A549 (cell line): ENCODE results near the gene POPDC2. TPM values are rescaled to one million over a fixed set of nuclear protein-coding genes. Genes with fewer than 3 reads are reported as not detected.
"Not testable (repeated sequence)": the region's sequence is repeated elsewhere in the genome, so short reads cannot be mapped to it uniquely, and the experiment has no call there.

Experiments
- ATAC-seq, 2 experiments: fragments of 200-7000 bp in 1 of 2; fragments of >200 bp in 1 of 2; cut with Nextera tagmentation in 1 of 2; cut with Tn5 transposase in 1 of 2; 3 replicates each; pipeline versions ENCODE4 v1.8.0 to v1.9.1; 2018 to 2020; ENCODE audit warnings: mild to moderate bottlenecking in 1 of 2, moderate library complexity in 1 of 2
- CTCF ChIA-PET: fragments of 300-600 bp; sonication (Branson Sonifier 250); formaldehyde crosslinking; extraction: SDS; loops from one replicate; lab custom pipeline; 2021; ENCODE audit warnings: antibody characterized with exemption, inconsistent platforms; lab: Yijun Ruan, JAX
- POLR2A ChIA-PET: fragments of 350-600 bp; formaldehyde crosslinking; extraction: SDS; loops from one replicate; lab custom pipeline; 2021; ENCODE audit warnings: antibody characterized with exemption, inconsistent platforms; lab: Yijun Ruan, JAX
- DNase-seq, 2 experiments: peaks; one replicate each; pipeline versions ENCODE4 v3.0.0 to v3.0.0-alpha.2; 2011 to 2016; ENCODE audit warnings: low read depth in 1 of 2, low spot score in 1 of 2
- FAIRE-seq: peaks from 2 replicates; lab custom pipeline; 2011; peaks lifted over from hg19 to GRCh38; lab: Jason Lieb, UNC
- H3K27ac ChIP-seq, 2 experiments: fragments of >200 bp; sonication (Bioruptor Twin); formaldehyde crosslinking; 3 replicates each; pipeline ENCODE4 v1.5.1; 2016 to 2017
- H3K4me1 ChIP-seq: fragments of >200 bp; sonication (Bioruptor Twin); formaldehyde crosslinking; 3 replicates; pipeline ENCODE4 v1.6.1; 2016
- H3K4me2 ChIP-seq: fragments of >200 bp; sonication (Bioruptor Twin); formaldehyde crosslinking; 3 replicates; pipeline ENCODE4 v1.6.1; 2016
- H3K4me3 ChIP-seq: fragments of >200 bp; sonication (Bioruptor Twin); formaldehyde crosslinking; 3 replicates; pipeline ENCODE4 v1.5.1; 2016
- H3K9me3 ChIP-seq: fragments of >200 bp; sonication (Bioruptor Twin); formaldehyde crosslinking; 3 replicates; pipeline ENCODE4 v1.6.1; 2016
- CBX2 ChIP-seq: fragments of 200-600 bp; sonication (generic); IDR thresholded peaks from 2 replicates; pipeline ENCODE4 v1.6.1; 2016; ENCODE audit warnings: low read depth, mild to moderate bottlenecking, borderline replicate concordance
- CHD2 ChIP-seq: fragments of 150-350 bp; IDR thresholded peaks from 2 replicates; pipeline ENCODE4 v1.6.1; 2014; ENCODE audit warnings: low read length; ENCODE audit not compliant: partially characterized antibody
- CHD4 ChIP-seq: fragments of 200-600 bp; sonication (generic); IDR thresholded peaks from 2 replicates; pipeline ENCODE4 v1.6.1; 2016; ENCODE audit warnings: antibody characterized with exemption, mild to moderate bottlenecking, borderline replicate concordance
- E2F6 ChIP-seq: IDR thresholded peaks from 2 replicates; pipeline ENCODE4 v1.6.1; 2012; ENCODE audit warnings: low read depth, borderline replicate concordance
- EHF ChIP-seq: fragments of 250-450 bp; sonication (Bioruptor Pico); IDR thresholded peaks from 2 replicates; pipeline ENCODE4 v1.5.0; 2020; ENCODE audit warnings: mild to moderate bottlenecking
- ESRRA ChIP-seq: fragments of 150-350 bp; IDR thresholded peaks from 2 replicates; pipeline ENCODE4 v1.6.1; 2014; ENCODE audit warnings: mild to moderate bottlenecking, low read length, borderline replicate concordance
- HOXA7 ChIP-seq: fragments of 250-450 bp; sonication (Bioruptor Pico); IDR thresholded peaks from 2 replicates; pipeline ENCODE4 v1.5.0; 2020; ENCODE audit warnings: mild to moderate bottlenecking, moderate library complexity
- HOXB13 ChIP-seq: fragments of 250-450 bp; sonication (Bioruptor Pico); IDR thresholded peaks from 2 replicates; pipeline ENCODE4 v1.5.0; 2020; ENCODE audit warnings: low read depth, mild to moderate bottlenecking, moderate library complexity
- JUN ChIP-seq, 2 experiments: fragments of >200 bp; sonication (Bioruptor Twin); formaldehyde crosslinking; IDR thresholded peaks; 2 replicates in 1 of 2; 3 replicates in 1 of 2; pipeline ENCODE4 v1.6.1; 2016 to 2017
- KDM1A ChIP-seq: fragments of 200-600 bp; sonication (generic); IDR thresholded peaks from 2 replicates; pipeline ENCODE4 v1.6.1; 2016; ENCODE audit warnings: low read depth, mild to moderate bottlenecking
- MAX ChIP-seq: IDR thresholded peaks from 2 replicates; pipeline ENCODE4 v1.6.1; 2012
- PHF8 ChIP-seq: fragments of 200-600 bp; sonication (generic); IDR thresholded peaks from 2 replicates; pipeline ENCODE4 v1.6.1; 2016; ENCODE audit warnings: low read depth, mild to moderate bottlenecking, antibody characterized with exemption, moderate library complexity, borderline replicate concordance
- POLR2AphosphoS2 ChIP-seq: conservative IDR thresholded peaks from 2 replicates; pipeline ENCODE4 v1.6.1; 2012; ENCODE audit warnings: low read length, improper control_type of control experiment, inconsistent platforms
- RAD21 ChIP-seq, 2 experiments: fragments of >200 bp in 1 of 2; sonication (Bioruptor Twin) in 1 of 2; formaldehyde crosslinking in 1 of 2; IDR thresholded peaks in 1 of 2; conservative IDR thresholded peaks in 1 of 2; 2 replicates in 1 of 2; 3 replicates in 1 of 2; pipeline ENCODE4 v1.6.1; 2012 to 2018; ENCODE audit warnings: inconsistent platforms in 1 of 2
- RARB ChIP-seq: fragments of 250-450 bp; sonication (Bioruptor Pico); IDR thresholded peaks from 2 replicates; pipeline ENCODE4 v1.8.0; 2021; ENCODE audit warnings: mild to moderate bottlenecking, moderate library complexity
- SMC3 ChIP-seq: fragments of >200 bp; sonication (Bioruptor Twin); formaldehyde crosslinking; IDR thresholded peaks from 3 replicates; pipeline ENCODE4 v1.6.1; 2018; ENCODE audit warnings: inconsistent platforms
- ZFP36 ChIP-seq: fragments of 450-650 bp; IDR thresholded peaks from 2 replicates; pipeline ENCODE4 v1.6.1; 2014; ENCODE audit warnings: borderline replicate concordance; ENCODE audit not compliant: partially characterized antibody
- ZSCAN20 ChIP-seq: fragments of 250-450 bp; sonication (Bioruptor Pico); IDR thresholded peaks from 2 replicates; pipeline ENCODE4 v1.8.0; 2022; ENCODE audit warnings: mild to moderate bottlenecking, moderate library complexity
- WGBS: methylation state at CpG from one replicate; pipeline ENCODE4 v1.1.6; 2017; ENCODE audit errors: missing lambda C conversion rate; 5-methylcytosine and 5-hydroxymethylcytosine counted together
- polyA plus RNA-seq, 4 experiments: library from polyadenylated mRNA; depleted of rRNA in 3 of 4; stranded (reverse); fragments of >200 nt; fragmentation: RNase III in 1 of 4; extraction: RNeasy Plus Mini Kit Qiagen cat#74134 plus additional on column Dnase treatment in 1 of 4; gene quantifications; 2 replicates in 3 of 4; 3 replicates in 1 of 4; pipeline ENCODE4 v1.2.3, GENCODE V29; 2011 to 2017
- TF ChIP-seq, protein P1 (sequence below): fragments of 450-650 bp; IDR thresholded peaks from 2 replicates; pipeline ENCODE4 v1.6.1; 2014; ENCODE audit warnings: antibody characterized with exemption
- TF ChIP-seq, protein P2 (sequence below): fragments of >200 bp; sonication (Bioruptor Twin); formaldehyde crosslinking; IDR thresholded peaks from 3 replicates; pipeline ENCODE4 v1.5.1; 2016
- TF ChIP-seq, protein P3 (sequence below): fragments of 250-450 bp; sonication (Bioruptor Pico); IDR thresholded peaks from 2 replicates; pipeline ENCODE4 v1.5.0; 2020; ENCODE audit warnings: low read depth, mild to moderate bottlenecking, moderate library complexity
- TF ChIP-seq, protein P4 (sequence below): fragments of 150-350 bp; IDR thresholded peaks from 2 replicates; pipeline ENCODE4 v1.6.1; 2014; ENCODE audit warnings: low read depth, mild to moderate bottlenecking, low read length

The POPDC2 gene
- polyA plus RNA-seq, 2 of the 4 experiments (the other 2 are of a cell fraction), result 0.17 to 0.62 TPM

DNA sequence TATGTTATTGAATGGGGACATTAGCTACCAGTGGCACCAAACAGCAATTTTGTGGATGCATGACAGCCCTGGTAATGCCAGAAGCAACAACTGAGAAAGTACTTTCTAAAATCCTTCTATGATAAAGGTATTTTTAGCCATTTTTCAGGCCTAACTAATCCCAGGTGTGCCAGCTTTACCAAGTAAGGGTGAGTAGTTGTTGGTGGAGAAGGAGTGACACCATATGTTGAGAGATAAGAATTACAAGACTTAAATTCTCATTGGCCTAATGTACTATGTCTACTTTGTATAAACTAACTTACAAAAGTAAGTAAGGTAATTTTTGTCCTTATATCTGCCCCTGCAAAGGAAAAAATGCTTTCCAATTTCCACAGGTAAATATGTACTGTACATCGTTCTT lies 20.9 kb upstream of the POPDC2 start:
- H3K27ac ChIP-seq, result no peak overlapping the region
- ATAC-seq (peak; percentile 47 to 54; a peak in 2 of 6 replicates), DNase-seq (peak; percentile 27 to 44)
- POLR2A ChIA-PET, result interaction anchor here (1.3 to 1.5 kb wide), 2 partner anchors 217 to 441 kb away, joined by 3 read pairs; partner anchors contain the start of genes B4GALT4 and TMEM39A
- H3K4me2 ChIP-seq, result no peak overlapping the region
- H3K4me3 ChIP-seq, result no peak overlapping the region
- TF ChIP-seq CBX2, result no peak
- no peak for TF ChIP-seq PHF8
- no peak for TF ChIP-seq POLR2AphosphoS2
- TF ChIP-seq, protein P1, sequence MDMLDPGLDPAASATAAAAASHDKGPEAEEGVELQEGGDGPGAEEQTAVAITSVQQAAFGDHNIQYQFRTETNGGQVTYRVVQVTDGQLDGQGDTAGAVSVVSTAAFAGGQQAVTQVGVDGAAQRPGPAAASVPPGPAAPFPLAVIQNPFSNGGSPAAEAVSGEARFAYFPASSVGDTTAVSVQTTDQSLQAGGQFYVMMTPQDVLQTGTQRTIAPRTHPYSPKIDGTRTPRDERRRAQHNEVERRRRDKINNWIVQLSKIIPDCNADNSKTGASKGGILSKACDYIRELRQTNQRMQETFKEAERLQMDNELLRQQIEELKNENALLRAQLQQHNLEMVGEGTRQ, result no peak
- TF ChIP-seq CHD2, result no peak
- TF ChIP-seq, protein P2, sequence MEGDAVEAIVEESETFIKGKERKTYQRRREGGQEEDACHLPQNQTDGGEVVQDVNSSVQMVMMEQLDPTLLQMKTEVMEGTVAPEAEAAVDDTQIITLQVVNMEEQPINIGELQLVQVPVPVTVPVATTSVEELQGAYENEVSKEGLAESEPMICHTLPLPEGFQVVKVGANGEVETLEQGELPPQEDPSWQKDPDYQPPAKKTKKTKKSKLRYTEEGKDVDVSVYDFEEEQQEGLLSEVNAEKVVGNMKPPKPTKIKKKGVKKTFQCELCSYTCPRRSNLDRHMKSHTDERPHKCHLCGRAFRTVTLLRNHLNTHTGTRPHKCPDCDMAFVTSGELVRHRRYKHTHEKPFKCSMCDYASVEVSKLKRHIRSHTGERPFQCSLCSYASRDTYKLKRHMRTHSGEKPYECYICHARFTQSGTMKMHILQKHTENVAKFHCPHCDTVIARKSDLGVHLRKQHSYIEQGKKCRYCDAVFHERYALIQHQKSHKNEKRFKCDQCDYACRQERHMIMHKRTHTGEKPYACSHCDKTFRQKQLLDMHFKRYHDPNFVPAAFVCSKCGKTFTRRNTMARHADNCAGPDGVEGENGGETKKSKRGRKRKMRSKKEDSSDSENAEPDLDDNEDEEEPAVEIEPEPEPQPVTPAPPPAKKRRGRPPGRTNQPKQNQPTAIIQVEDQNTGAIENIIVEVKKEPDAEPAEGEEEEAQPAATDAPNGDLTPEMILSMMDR, result peak; percentile 70
- peak; percentile 84 to 87 for TF ChIP-seq RAD21 (conservative IDR thresholded peaks at IDR 0.05 in 1 of 2, IDR thresholded peaks at IDR 0.05 in 1 of 2)
- TF ChIP-seq SMC3, result peak; percentile 65
- TF ChIP-seq ESRRA, result no peak
- TF ChIP-seq HOXB13 (CRISPR knock-in tag), result no peak
- TF ChIP-seq, all 56 proteins: peak for 3
- peaks cover 5% of the 10 kb centered on the region; the same call in 2 of the 3 replicates for H3K4me1 ChIP-seq
- CTCF ChIA-PET, result interaction anchor here (0.7 to 5.3 kb wide), 36 partner anchors 9 to 802 kb away, joined by 3 to 62 read pairs (median 4); partner anchors contain the start of genes B4GALT4, CD80, POGLUT1 and POPDC2
- peak; percentile 73 for FAIRE-seq
- WGBS, result 0% methylated on average over 1 of the region's 1 CpG
- H3K9me3 ChIP-seq, result no peaks in the 10 kb centered on the region

DNA sequence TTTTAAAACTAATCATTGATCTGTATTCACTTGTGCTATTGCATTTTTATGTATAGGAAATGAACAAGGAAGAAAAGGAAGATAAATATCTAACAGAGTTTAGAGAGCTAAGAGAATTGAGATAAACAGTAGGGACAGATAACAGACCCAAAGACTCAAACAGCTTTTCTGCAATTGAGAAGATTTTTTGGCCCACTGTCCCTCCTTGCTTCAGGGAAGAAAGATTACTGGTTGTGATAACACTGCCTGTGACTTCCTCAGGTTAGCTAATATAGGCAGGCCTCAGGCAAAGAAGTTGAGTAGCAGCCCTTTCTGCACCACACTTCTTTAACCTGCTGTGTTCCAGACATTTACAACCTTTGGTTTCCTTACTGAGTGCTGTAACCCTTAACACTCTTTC lies 19.5 kb upstream of the POPDC2 start:
- TF ChIP-seq JUN (IDR thresholded peaks at IDR 0.05) (no peak), KDM1A (no peak), ZSCAN20 (CRISPR knock-in tag) (no peak)
- TF ChIP-seq, protein P3, sequence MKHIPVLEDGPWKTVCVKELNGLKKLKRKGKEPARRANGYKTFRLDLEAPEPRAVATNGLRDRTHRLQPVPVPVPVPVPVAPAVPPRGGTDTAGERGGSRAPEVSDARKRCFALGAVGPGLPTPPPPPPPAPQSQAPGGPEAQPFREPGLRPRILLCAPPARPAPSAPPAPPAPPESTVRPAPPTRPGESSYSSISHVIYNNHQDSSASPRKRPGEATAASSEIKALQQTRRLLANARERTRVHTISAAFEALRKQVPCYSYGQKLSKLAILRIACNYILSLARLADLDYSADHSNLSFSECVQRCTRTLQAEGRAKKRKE (CRISPR knock-in tag), result no peak
- Histone ChIP-seq H3K4me1 (peaks cover 14% of the 10 kb centered on the region; the same call in 2 of the 3 replicates), H3K4me3 (no peak overlapping the region), H3K4me2 (no peak overlapping the region), H3K9me3 (no peaks in the 10 kb centered on the region), H3K27ac (no peak overlapping the region)
- ChIA-PET POLR2A (interaction anchor here (1.1 kb wide), 1 partner anchor 216 kb away, joined by 3 read pairs; no protein-coding TSS in a partner anchor), CTCF (interaction anchor here (0.9 to 5.3 kb wide), 9 partner anchors 12 to 796 kb away, joined by 3 to 62 read pairs (median 7); partner anchors contain the start of genes B4GALT4 and POGLUT1)
- no peak for FAIRE-seq
- no peak for DNase-seq
- ATAC-seq, result no peak

DNA sequence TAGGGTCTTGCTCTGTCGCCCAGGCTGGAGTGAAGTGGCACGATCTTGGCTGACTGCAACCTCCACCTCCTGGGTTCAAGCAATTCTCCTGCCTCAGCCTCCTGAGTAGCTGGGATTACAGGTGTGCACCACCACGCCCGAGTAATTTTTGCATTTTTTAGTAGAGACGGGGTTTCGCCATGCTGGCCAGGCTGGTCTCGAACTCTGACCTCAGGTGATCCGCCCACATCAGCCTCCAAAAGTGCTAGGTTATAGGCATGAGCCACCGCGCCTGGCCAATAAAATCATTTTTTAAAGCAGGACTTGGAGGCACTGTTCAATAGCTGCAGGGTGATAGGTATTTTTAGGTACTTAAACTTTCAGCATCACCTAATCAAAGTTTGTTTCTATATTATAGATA lies 17.8 kb upstream of the POPDC2 start:
- 95% methylated on average over 10 of the region's 10 CpGs for WGBS
- POLR2A ChIA-PET, FAIRE-seq, H3K9me3 ChIP-seq, H3K27ac ChIP-seq, CTCF ChIA-PET, H3K4me3 ChIP-seq, ATAC-seq, DNase-seq: not testable (repeated sequence)
- Histone ChIP-seq H3K4me2 (peak overlapping the region; percentile 73; the same call in 1 of the 3 replicates), H3K4me1 (peaks cover 14% of the 10 kb centered on the region; the same call in 2 of the 3 replicates)

DNA sequence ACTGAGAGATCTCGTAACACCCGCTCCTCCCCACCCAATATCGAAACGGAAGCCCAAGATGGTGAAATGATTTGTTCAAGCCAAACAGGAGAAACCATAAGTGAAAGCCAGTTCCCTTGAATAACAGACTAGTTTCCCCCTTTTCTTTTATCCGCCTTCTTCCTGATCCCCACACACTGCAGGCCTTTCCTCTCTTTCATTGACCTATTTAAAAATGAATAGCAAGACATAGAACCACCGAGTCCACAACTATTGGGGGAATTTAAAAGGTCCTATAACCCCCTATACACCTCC lies 17.2 kb upstream of the POPDC2 start:
- FAIRE-seq, result no peak
- ChIA-PET CTCF (interaction anchor here (1.1 kb wide), 1 partner anchor 402 kb away, joined by 4 read pairs; no protein-coding TSS in a partner anchor), POLR2A (interaction anchor here (1.0 to 1.2 kb wide), 2 partner anchors 98 to 179 kb away, joined by 3 to 8 read pairs; partner anchors contain the start of gene TIMMDC1)
- Histone ChIP-seq H3K4me2 (peak overlapping the region; percentile 73), H3K9me3 (no peaks in the 10 kb centered on the region), H3K27ac (peak overlapping the region; percentile 81 to 86), H3K4me3 (peak overlapping the region; percentile 70), H3K4me1 (peaks cover 14% of the 10 kb centered on the region; the same call in 2 of the 3 replicates)
- DNase-seq, result no peak
- peak; percentile 2 to 3; a peak in 2 of 6 replicates for ATAC-seq
- WGBS, result 14% methylated on average over 6 of the region's 6 CpGs
- TF ChIP-seq MAX (no peak), RARB (CRISPR knock-in tag) (no peak), HOXA7 (CRISPR knock-in tag) (no peak), CHD4 (no peak), ZFP36 (no peak), SMC3 (no peak), EHF (CRISPR knock-in tag) (no peak), E2F6 (no peak), POLR2AphosphoS2 (no peak)
- TF ChIP-seq, protein P1, result no peak
- TF ChIP-seq, protein P4, sequence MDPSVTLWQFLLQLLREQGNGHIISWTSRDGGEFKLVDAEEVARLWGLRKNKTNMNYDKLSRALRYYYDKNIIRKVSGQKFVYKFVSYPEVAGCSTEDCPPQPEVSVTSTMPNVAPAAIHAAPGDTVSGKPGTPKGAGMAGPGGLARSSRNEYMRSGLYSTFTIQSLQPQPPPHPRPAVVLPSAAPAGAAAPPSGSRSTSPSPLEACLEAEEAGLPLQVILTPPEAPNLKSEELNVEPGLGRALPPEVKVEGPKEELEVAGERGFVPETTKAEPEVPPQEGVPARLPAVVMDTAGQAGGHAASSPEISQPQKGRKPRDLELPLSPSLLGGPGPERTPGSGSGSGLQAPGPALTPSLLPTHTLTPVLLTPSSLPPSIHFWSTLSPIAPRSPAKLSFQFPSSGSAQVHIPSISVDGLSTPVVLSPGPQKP, result no peak
